GM18498 (cell line): ENCODE data around the gene TSHZ2.
"Not testable (repeated sequence)": the region's sequence is repeated elsewhere in the genome, so short reads cannot be mapped to it uniquely, and the experiment has no call there.

Experiments
- ATAC-seq: cut with Tn5 transposase; IDR thresholded peaks from one replicate; pipeline ENCODE4 v1.9.1; 2021; ENCODE audit warnings: mild to moderate bottlenecking, moderate library complexity; ENCODE audit not compliant: unreplicated experiment

The TSHZ2 gene

DNA sequence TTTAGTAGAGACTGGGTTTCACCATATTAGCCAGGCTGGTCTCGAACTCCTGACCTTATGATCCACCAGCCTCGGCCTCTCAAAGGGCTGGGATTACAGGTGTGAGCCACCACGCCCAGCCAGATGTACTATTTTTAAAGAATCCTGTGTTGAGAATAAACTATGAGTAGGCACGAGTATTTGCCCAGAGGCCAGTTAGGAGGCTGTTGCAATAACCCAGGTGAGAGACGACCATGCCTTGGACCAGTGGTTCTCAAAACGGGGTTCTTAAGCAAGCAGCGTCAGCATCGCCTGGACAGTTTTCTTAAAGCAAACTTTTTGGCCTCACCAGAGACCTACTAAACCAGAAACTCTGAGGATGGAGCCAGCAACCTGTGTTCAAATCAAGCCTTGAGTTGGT lies 362.7 kb downstream of the TSHZ2 start:
- no peak for ATAC-seq

DNA sequence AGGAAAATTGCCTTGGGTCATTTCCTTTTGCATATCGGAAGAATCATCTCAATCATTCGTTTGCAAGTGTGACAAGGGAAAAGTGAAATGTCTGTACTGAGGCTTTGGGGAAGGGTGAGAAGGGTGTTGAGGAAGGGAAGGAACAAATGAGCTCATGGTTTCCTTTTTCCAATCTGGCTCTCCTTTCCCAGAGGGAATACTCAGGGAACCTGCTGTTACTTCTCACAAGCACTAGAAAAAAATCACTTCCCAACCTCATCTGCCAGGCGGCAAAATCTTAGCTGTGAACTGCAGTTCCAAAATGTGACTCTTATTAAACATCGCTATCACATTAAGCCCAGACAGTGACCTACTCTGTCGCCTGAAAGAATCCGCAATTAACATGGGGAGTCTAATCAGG lies 363.4 kb downstream of the TSHZ2 start:
- ATAC-seq = no peak

DNA sequence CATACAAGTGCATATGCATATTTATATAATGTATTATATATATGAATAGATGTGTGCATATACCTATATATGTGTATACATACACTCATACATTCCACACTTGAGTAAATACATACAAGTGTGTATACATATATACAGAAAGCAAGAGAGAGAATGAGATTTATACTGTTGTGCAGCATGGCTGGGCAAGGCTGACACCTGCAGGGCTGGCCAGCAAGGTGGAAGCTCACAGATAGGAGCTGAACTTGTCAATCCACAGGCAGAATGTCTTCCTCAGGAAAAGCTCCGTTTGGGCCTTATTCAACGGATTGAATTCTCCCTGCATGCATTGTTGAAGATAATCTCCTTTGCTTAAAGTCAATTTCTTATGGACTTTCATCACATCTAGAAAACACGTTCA lies 364.7 kb downstream of the TSHZ2 start:
- ATAC-seq = no peak

DNA sequence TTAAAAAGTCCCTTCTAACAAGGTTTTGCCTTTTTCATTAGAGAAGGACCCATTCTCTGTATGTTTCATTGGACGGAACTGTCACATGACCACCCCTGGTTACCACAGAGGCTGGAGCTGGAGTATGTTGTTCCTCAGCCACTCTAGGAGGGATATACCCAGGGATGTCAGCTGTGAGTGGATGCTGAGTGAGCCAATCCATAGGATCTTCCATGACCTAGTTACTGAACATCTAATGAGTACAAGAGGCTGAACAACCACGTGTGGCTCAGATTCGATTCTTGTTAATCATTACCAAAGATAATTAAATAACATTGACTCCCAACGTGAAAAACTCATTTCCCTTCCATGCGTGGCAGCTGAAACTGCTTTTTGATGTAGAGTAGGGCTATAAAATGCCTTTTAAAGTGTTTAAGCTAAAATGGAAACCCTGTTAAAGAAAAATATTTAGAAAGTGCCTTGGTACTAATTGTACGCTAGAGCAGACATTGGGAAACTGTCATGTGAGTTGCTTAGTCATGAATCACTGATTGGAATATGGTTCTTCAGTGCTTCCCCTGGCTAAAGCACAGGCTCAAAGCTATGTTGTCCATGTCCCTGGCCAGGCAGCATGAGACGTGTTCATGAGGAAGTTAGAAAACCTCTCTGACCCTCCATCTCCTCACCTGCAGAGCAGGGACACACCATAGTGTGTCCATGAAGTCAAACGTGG lies 365.4 kb downstream of the TSHZ2 start:
- no peak for ATAC-seq

DNA sequence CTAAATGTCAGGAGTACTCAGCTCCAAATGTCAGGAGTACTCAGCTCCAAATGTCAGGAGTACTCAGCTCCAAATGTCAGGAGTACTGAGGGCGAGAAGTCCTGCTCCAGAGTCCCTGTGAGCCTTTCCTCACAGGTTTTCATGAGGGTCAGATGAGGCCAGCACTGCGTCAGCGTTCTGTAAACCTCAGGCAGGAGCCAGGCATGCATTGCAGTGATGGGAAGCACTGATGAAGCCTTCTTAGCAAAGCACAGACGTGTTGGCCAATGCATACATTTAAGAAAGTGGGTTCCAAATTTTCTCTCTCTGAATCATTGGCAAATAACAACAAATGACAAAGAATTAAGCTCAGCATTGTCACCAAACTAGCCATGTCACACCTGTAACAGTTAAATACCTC lies 366.6 kb downstream of the TSHZ2 start:
- no peak for ATAC-seq

DNA sequence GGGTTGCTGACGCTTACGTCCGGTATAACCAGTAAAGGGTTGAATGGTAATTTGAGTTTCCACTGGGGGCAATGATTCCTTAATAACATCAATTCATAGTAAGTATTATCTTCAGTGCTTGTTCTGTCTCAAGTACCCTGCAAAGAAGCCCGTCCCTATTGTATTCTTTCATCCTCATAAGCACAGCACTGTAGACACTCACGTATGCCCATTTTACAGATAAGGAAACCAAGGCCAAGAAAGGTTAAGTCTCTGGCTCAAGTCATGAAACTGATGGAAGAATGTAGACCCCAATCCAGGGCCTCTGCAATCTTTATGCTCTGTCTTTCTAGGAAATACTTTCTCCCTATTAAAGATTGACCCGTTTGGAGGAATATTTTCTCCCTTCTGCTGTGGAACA lies 370.3 kb downstream of the TSHZ2 start:
- ATAC-seq = no peak

DNA sequence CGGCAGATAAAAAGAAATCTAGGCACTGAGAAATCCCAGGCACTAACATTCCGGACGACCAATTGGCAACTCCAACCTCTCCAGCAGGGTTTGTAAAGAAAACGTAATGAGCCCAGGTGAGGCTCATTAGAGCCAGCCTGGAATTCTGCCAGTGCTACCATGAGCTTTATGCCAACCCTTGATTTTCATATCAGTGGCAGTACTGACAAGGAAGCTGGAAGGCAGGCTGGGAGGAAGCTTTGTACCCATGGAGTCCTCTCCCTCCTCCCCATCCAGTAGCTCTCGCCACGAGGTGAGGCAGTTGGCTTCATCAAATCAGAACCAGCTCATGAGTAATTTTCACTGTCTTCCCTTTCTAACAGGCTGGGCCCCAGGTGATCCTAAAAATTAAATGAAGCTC lies 371.3 kb downstream of the TSHZ2 start:
- no peak for ATAC-seq

DNA sequence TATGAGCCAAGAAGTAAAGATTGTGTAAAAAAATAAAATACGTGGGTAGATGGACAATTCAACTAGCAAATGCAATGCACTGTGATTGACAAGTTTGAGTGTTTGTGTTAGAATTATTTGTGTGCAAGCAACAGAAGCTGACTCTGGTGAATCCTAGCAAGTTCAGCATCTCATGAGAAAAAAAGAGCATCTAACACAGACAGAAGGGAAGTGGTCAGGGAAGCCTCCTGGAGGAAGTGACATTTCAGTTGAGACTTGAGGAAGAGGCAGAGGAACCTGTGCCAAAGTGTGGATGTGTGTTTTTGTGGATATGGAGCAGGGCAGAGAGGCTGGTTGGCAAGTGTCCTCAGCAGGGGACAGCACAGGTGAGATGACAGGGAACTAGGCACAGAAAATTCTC lies 372.7 kb downstream of the TSHZ2 start:
- ATAC-seq = no peak

DNA sequence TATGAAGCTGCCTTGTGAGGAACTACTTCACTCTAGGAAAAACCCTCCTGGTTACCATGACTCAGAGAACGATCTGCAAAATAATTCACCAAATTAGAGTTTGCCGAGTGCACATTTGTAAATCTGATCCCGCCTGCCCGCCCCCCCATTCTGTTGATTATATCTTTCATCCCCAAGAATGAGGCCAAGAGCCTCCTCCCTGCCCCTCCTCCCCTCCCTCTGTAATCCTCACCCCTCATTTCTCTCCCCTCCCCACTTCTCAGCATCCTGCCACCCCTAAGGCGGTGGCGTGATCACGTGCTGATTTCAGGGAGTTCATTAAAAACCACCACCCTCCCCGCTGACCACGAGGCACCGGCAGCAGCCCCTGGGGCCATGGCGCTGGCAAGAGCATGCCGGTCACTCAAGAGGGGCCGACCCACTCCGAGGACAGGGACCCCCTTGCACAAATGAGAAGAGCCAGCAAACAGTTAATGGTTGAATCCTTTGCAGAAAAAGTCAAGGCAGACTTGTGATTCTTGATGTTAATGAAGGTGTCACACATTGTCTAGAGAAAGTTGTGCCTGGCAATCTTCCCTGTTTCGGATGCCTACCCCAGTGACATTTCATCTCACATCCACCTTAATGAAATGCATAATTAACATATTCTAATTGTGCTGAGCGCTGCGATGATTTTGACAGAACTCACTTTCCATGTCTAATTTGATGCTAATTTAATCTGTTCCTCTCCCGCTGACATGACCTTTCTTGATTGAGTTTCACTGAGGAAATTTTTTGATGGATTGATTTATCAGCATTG lies 373.6 kb downstream of the TSHZ2 start:
- ATAC-seq = no peak

DNA sequence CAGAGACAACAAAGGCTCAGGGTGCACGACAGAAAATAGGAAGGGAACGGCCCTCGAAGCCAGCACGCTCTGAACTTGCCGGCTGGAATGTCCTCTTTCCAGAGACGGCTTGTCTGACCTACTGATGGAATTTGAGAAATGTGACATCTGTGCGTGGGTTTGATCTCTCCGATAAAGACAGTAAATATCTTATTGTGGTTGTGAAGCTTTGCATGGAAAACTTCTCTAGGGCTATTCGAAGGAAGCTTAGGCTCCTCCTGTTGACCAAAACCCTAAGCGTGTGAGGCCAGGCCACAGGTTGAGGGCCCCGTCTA lies 374.1 kb downstream of the TSHZ2 start:
- ATAC-seq = no peak

DNA sequence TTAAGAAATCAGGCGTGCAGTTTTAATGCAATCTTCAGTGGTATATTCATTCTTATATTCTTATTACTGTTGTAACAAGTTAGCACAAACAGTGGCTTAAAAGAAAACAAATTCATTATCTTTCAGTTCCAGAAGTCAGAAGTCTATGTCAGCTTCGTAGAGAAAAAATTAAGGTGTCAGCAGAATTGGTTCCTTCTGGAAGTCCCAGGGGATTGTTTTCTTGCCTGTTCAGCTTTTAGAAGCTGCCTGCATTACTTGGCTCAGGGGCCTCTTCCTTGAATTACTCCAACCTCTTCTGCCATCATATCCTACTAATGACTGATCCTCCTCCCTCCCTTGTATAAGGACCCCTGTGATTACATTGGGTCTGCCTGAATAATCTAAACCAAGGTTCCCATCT lies 377.6 kb downstream of the TSHZ2 start:
- no peak for ATAC-seq

DNA sequence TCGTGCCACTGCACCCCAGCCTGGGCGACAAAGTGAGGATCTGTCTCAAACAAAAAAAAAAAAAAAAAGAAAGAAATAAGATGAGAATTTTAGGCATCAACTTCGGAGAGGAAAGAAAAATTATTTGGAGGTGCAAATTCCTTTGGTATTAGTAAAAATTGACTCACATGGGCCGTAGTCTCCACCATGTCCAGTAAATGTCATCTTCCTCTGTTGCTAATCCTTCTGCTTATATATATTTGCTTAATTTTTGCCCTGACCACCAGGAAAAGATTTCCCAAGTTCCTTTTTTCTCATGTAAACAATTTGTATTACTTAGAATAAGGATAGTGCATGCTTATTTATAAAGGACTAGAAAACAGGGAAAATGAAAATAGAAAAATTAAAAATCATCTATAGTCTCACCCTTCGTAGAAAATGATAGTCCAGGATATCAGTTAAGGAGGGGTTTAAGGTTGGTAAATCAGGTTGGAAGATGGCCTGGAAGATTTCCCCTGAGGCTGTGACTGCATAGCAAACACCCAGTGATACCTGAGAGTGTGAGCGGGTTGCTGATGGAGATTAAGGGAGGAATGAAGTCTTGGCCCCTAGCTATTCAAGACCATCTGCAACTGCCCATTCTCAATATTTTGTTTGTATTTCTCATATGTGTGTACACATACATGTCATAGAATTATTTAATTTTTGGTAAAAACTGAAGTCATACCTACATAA lies 380.7 kb downstream of the TSHZ2 start:
- no peak for ATAC-seq

DNA sequence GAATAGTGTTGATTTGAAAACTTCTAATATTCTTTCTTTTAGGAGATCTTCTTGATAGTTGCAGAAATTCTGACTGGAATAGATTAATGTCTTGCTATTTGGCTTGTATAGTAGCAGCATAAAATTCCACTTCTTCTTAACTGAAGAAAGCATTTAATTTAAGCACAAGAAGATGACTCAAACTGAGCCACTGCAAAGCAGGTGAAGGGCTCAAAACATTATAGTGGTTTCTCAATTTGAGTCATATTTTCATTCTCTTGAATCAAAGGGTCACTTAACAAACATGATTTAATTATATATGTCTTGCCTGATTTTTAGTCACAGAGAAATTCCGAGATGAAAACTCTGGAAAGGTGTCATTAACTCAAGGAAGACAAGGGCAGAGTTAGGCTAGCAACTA lies 382.2 kb downstream of the TSHZ2 start:
- no peak for ATAC-seq

DNA sequence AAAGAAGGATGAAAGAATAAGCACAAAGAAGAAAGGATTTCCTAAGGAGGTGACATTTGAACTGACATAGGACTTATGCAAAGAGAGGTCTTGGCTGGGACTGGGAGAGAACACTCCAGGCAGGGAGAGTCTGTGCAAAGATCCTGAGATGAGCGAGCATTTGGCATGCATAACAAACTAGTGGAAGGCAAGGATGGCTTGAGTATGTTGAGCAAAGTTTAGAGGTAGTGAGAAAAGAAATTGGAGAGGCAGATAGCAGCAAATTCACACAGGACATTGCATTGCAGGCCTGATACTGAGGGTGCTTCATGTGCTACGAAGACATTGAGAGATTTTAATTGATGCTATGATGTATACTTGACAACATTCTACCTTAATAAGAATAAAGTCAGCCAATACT lies 383.6 kb downstream of the TSHZ2 start:
- no peak for ATAC-seq

DNA sequence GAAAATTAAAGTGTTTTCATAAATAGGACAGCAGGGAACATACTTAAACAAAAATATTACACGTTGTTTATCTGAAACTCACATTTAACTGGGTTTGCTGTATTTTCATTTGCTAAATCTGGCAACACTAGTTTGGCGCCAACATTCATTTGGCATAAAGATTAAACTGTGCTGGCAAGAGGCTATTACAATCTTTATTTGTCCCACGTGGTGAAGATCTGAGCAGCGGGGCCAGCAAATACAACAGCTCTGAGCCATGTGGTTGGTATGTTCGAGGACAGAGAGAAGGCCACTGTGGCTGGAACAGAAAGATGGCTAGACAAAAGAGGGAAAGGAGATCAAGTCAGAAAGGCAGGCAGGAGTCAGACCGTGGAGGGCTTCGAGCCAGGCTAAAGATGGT lies 387.3 kb downstream of the TSHZ2 start:
- no peak for ATAC-seq

DNA sequence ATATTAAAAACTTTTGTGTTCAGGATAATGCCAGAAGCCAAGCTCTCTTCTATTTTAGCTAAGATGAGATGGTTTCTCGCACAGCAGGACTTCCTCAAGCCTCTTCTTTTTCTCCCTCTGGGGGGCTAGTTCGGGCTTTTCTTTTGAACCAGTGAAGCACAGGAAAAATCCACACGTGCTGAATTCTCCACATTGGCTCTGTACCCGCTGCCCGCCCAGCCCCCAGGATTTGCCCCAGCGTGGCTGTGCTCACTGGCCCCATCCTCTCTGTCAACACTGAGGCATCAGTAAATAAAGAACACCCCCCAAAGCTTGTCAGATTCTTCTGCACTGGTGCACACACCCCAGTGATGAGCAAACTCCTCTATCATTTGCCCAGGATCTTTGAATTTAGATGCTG lies 388.7 kb downstream of the TSHZ2 start:
- no peak for ATAC-seq

DNA sequence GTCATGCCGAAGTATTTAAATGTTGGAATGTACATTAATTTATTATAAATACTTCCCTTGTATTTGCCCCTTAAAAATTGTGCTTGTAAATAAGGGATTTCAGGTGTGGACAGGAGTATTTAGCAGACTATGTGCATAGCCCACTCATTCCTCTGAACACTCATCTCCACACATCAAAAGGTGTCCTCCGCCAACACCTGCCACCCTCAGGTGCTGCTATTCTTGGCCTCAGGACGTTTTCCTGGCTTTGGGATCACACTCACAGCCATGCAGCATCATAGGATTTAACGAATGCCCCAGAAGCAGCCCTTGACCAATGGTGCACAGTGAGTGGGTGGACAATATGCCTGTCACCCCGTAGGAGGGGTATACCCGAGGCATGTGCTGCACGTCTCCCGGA lies 390.6 kb downstream of the TSHZ2 start:
- no peak for ATAC-seq

DNA sequence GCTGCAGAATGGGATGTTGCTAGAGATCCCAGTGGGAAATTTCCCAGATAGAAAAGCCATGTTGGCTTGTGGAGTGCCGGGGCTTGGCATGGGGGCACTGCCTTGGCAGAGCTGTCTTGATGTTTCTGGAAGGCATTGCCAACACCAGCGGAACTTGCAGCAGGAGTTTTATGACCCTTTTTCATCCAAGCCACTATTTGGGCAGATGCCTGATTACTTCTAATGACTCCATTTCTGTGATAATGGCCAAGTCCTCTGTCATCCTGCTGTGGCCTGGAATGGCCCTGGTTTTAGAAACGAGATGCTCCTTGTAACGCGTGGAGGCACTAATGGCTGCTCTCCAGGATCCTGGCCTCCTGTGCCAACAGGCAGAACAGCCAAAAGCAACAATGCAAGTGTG lies 392.5 kb downstream of the TSHZ2 start:
- ATAC-seq = no peak

DNA sequence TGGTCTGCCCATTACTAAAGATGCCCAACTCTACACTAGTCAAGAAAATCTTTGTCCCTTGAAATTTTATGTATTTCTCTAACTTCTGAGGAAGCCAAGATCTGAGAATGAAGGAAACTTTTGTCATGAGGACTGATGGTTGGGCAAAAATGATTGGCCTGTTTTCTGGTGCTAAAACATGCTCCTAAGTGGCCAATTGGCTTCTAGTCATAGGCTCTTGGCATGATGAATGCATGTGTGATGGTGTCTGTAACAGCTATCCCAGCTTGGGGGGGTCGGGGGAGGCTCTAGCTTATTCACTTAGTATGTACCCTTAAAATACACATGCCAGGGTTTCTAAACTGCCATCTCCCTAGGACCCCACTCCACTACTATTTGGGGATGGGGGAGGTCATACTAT lies 392.9 kb downstream of the TSHZ2 start:
- no peak for ATAC-seq

DNA sequence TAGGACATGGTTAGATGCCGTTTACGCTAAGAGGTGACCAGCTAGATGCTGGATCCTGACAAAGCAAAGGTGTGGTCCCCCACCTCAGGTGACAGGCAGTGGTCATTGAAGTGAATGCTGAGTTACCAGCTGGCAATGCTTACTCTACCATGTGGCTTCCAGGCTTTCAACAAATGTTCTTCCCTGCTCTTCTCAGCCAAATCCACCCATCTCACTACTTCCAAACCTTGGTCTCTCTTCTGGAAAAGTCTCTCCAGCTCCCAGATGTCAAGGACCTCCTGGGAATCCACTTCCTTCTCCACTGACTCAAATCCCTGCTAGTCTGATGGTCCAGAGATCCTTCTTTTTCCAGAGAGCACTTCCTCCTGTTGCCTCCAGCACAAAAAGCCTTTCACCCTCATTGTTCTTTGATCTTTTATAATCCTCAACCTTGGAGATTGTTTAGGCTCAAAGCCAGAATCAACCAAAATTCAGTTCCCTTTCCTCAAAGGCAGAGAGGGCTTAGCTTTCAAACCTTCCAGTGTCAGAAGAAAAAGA lies 393.4 kb downstream of the TSHZ2 start:
- no peak for ATAC-seq

DNA sequence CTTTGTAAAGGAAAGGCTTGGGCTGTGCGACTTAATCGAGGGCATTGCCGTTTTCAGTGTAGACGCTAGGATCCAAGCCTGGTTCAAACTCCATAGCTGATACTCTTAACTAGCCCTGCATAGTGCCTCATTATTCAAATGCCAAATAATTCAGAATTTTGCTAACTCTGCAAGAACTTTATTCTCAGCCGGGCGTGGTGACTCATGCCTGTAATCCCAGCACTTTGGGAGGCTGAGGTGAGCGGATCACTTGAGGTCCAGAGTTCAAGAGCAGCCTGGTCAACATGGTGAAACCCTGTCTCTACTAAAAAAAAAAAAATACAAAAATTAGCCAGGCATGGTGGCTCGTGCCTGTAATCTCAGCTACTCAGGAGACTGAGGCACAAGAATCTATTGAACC lies 394.8 kb downstream of the TSHZ2 start:
- ATAC-seq = not testable (repeated sequence)

DNA sequence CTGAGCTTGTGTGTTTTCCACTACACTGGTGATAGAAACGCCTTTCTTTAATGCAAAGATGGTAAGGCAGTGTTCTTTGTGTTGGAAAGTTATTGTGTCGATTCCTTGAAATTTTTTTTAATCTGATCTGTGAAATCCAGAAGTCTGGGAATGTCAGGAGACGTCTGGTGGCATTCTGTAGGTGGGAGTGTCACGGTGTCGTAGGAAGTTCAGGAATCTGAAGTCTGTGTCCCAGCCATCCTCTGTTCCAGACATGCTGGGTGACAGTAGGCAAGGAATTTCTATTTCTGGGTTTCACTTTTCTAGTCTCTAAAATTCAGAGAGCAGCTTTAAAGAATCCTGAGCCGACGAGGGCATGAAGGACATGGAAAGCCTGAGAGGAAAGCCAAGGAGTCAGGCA lies 397.7 kb downstream of the TSHZ2 start:
- no peak for ATAC-seq
